Spleen (tissue), 11 donors: ENCODE data around the gene OR8B12. TPM values are rescaled to one million over a fixed set of nuclear protein-coding genes. Genes with fewer than 3 reads are reported as not detected.

Experiments used
- DNase-seq: peaks from one replicate; pipeline ENCODE4 v3.0.0-alpha.2; 2020
- H3K27ac ChIP-seq, 8 donors: fragments of 200-600 bp; sonication (generic) in 7 of 8; 1 replicate in 4 of 8; 2 replicates in 4 of 8; pipeline versions ENCODE4 v1.5.0 to v1.8.0; 2016 to 2021; ENCODE audit warnings: inconsistent platforms in 4 of 8, mild to moderate bottlenecking in 4 of 8, moderate library complexity in 1 of 8
- H3K27me3 ChIP-seq, 7 donors: fragments of 200-600 bp; sonication (generic) in 6 of 7; replicated peaks in 1 of 7; 1 replicate in 4 of 7; 2 replicates in 3 of 7; pipeline versions ENCODE4 v1.5.0 to v1.8.0; 2016 to 2021; ENCODE audit warnings: inconsistent platforms in 3 of 7, mild to moderate bottlenecking in 1 of 7
- H3K36me3 ChIP-seq, 6 donors: fragments of 200-600 bp; sonication (generic) in 5 of 6; 1 replicate in 4 of 6; 2 replicates in 2 of 6; pipeline versions ENCODE4 v1.5.0 to v1.8.0; 2016 to 2021; ENCODE audit warnings: inconsistent platforms in 2 of 6
- H3K4me1 ChIP-seq, 6 donors: fragments of 200-600 bp; sonication (generic) in 5 of 6; 1 replicate in 3 of 6; 2 replicates in 3 of 6; pipeline versions ENCODE4 v1.5.0 to v1.8.0; 2016 to 2021; ENCODE audit warnings: inconsistent platforms in 3 of 6
- H3K4me3 ChIP-seq, 8 donors: fragments of 200-600 bp; sonication (generic) in 7 of 8; 1 replicate in 4 of 8; 2 replicates in 4 of 8; pipeline versions ENCODE4 v1.5.0 to v1.8.0; 2016 to 2021; ENCODE audit warnings: inconsistent platforms in 4 of 8, mild to moderate bottlenecking in 4 of 8, moderate library complexity in 2 of 8
- H3K9me3 ChIP-seq, 8 donors: fragments of 200-600 bp; sonication (generic) in 7 of 8; 1 replicate in 4 of 8; 2 replicates in 4 of 8; pipeline versions ENCODE4 v1.5.0 to v1.8.0; 2016 to 2021; ENCODE audit warnings: inconsistent platforms in 4 of 8
- POLR2A ChIP-seq, 3 donors: fragments of 450-650 bp; IDR thresholded peaks; one replicate each; pipeline ENCODE4 v1.5.1; 2017; ENCODE audit warnings: antibody characterized with exemption in 3 of 3, mild to moderate bottlenecking in 1 of 3
- POLR2AphosphoS5 ChIP-seq, 3 donors: sonication (generic); formaldehyde crosslinking; IDR thresholded peaks; one replicate each; pipeline ENCODE4 v1.5.1; 2017; ENCODE audit warnings: antibody characterized with exemption in 3 of 3
- whole genome bisulfite sequencing, 5 donors: extraction: QIAGEN DNeasy Blood & Tissue Kit in 3 of 5; methylation state at CpG; one replicate each; pipeline versions ENCODE4 v1.1.5 to v1.1.7; 2013 to 2018; 5-methylcytosine and 5-hydroxymethylcytosine counted together
- intact Hi-C: fragments of 100-400 bp; cut with DNase I; formaldehyde crosslinking; loops from one replicate; pipeline ENCODE4 v1.15.0; 2023; ENCODE audit warnings: low total_unique reads
- polyA plus RNA-seq, 3 donors: library from polyadenylated mRNA; stranded (reverse); fragments of 200-250 nt; gene quantifications; one replicate each; pipeline ENCODE4 v1.2.1, GENCODE V29; 2013
- total RNA-seq, 7 donors: library from RNA; depleted of rRNA in 3 of 7; stranded (reverse); fragments of >200 nt in 3 of 7; fragmentation: NEBNext Ultra II Directional in 4 of 7; extraction: Animal tissue kit (Norgen Biotek cat#: 25700) in 4 of 7; gene quantifications; one replicate each; pipeline versions ENCODE4 v1.1.0 to v1.2.1, GENCODE V29; 2016 to 2021
- TF ChIP-seq, protein P1 (sequence below), 11 experiments: fragments of 200-600 bp in 7 of 11; fragments of 450-650 bp in 4 of 11; sonication (generic) in 4 of 11; IDR thresholded peaks in 8 of 11; conservative IDR thresholded peaks in 3 of 11; 1 replicate in 7 of 11; 2 replicates in 4 of 11; pipeline versions ENCODE4 v1.4.0 to v1.8.0; 2016 to 2021; ENCODE audit warnings: antibody characterized with exemption in 11 of 11, inconsistent platforms in 4 of 11, mild to moderate bottlenecking in 1 of 11
- donor health status: healthy with polysubstance abuse.
- donor health status: DM: no; HTN: no; CAD: no; lungs with moderate emphysema.
- donor health status: DM: no; HTN: no; CAD: no.
- donor health status: Bipolar disorder and iron deficiency.
- donor health status: healthy.
- donor health status: DM: no; HTN: no; CAD: no.
- donor health status: DM: yes; HTN: yes; CAD: no.

Gene OR8B12
- total and polyA plus RNA-seq, 10 donors: not detected

DNA sequence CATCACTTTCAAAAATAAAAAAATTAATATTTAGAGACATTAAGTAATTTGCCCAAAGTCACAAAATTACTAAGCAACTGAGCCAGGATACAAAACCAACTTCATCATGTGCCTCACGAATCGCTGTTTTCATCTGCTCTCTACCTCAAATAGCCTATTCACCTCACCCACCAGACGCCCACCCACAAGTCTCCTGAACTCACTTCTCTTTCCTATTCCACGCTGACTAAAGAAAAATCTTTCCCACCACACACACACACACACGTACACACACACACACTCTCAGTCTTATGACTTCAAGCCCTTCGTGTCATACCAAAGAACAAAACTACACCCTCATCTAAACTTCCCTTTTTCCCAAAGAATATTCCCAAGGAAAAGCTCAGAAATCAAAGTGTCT, 2.2 kb downstream of the OR8B12 start:
- Histone ChIP-seq H3K9me3 (no peaks in the 10 kb centered on the region), H3K36me3 (no peaks in the 10 kb centered on the region), H3K4me3 (no peak overlapping the region), H3K27me3 (peaks cover 0 to 18% (median 0%) of the 10 kb centered on the region in 7 donors), H3K4me1 (no peaks in the 10 kb centered on the region), H3K27ac (no peak overlapping the region)
- intact Hi-C loops: no loop called here
- WGBS, 5 donors: 71 to 82% (median 80%) methylated on average over 6 of the region's 6 CpGs
- no peak for DNase-seq
- TF ChIP-seq POLR2A (IDR thresholded peaks at IDR 0.05): no peak
- no peak for TF ChIP-seq POLR2AphosphoS5 (IDR thresholded peaks at IDR 0.05)
- TF ChIP-seq, protein P1, sequence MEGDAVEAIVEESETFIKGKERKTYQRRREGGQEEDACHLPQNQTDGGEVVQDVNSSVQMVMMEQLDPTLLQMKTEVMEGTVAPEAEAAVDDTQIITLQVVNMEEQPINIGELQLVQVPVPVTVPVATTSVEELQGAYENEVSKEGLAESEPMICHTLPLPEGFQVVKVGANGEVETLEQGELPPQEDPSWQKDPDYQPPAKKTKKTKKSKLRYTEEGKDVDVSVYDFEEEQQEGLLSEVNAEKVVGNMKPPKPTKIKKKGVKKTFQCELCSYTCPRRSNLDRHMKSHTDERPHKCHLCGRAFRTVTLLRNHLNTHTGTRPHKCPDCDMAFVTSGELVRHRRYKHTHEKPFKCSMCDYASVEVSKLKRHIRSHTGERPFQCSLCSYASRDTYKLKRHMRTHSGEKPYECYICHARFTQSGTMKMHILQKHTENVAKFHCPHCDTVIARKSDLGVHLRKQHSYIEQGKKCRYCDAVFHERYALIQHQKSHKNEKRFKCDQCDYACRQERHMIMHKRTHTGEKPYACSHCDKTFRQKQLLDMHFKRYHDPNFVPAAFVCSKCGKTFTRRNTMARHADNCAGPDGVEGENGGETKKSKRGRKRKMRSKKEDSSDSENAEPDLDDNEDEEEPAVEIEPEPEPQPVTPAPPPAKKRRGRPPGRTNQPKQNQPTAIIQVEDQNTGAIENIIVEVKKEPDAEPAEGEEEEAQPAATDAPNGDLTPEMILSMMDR (IDR thresholded peaks at IDR 0.05 in 8 of 11, conservative IDR thresholded peaks at IDR 0.05 in 3 of 11): no peak

DNA sequence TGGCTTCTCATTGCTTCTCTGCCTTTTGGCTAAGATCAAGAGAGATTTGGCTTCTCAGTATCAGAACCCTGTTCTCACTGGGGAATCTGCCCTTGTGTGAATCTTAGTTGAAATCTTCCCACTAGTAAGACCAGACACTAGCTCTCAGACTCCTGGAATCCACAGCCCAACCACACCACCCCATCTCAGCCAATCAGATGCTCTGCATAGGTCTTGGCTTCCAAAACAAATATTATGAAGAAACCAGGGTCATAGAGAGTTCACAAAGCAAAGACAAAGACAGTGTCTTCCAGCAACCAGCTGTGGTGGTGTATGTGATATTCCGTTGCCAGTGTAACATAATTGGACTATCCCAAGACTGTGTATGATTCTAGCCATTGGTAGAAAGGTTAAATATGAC, 5.4 kb downstream of the OR8B12 start:
- Histone ChIP-seq H3K4me1 (no peaks in the 10 kb centered on the region), H3K36me3 (no peaks in the 10 kb centered on the region), H3K27ac (no peak overlapping the region), H3K27me3 (peaks cover 0 to 10% (median 0%) of the 10 kb centered on the region in 7 donors), H3K4me3 (no peak overlapping the region), H3K9me3 (no peaks in the 10 kb centered on the region)
- DNase-seq: no peak
- intact Hi-C loops: no loop called here
- TF ChIP-seq, protein P1 (IDR thresholded peaks at IDR 0.05 in 8 of 11, conservative IDR thresholded peaks at IDR 0.05 in 3 of 11): no peak
- TF ChIP-seq POLR2AphosphoS5 (IDR thresholded peaks at IDR 0.05) (no peak), POLR2A (IDR thresholded peaks at IDR 0.05) (no peak)
- 69 to 88% (median 85%) methylated on average over 1 of the region's 1 CpG for WGBS, 5 donors

GRCh38 chr11:124536520-124536919, 6.9 kb downstream of the OR8B12 start:
- H3K4me1 ChIP-seq: no peaks in the 10 kb centered on the region
- H3K36me3 ChIP-seq: no peaks in the 10 kb centered on the region
- H3K9me3 ChIP-seq: no peaks in the 10 kb centered on the region
- peaks cover 0 to 9% (median 0%) of the 10 kb centered on the region in 7 donors for H3K27me3 ChIP-seq
- no peak for TF ChIP-seq POLR2A (IDR thresholded peaks at IDR 0.05)
- TF ChIP-seq, protein P1 (IDR thresholded peaks at IDR 0.05 in 8 of 11, conservative IDR thresholded peaks at IDR 0.05 in 3 of 11): peak in 1 of 11 experiments; percentile 12
- DNase-seq: no peak
- intact Hi-C loops: no loop called here
- no peak overlapping the region for H3K4me3 ChIP-seq
- WGBS, 5 donors: 24 to 63% (median 31%) methylated on average over 6 of the region's 6 CpGs
- H3K27ac ChIP-seq: no peak overlapping the region

DNA sequence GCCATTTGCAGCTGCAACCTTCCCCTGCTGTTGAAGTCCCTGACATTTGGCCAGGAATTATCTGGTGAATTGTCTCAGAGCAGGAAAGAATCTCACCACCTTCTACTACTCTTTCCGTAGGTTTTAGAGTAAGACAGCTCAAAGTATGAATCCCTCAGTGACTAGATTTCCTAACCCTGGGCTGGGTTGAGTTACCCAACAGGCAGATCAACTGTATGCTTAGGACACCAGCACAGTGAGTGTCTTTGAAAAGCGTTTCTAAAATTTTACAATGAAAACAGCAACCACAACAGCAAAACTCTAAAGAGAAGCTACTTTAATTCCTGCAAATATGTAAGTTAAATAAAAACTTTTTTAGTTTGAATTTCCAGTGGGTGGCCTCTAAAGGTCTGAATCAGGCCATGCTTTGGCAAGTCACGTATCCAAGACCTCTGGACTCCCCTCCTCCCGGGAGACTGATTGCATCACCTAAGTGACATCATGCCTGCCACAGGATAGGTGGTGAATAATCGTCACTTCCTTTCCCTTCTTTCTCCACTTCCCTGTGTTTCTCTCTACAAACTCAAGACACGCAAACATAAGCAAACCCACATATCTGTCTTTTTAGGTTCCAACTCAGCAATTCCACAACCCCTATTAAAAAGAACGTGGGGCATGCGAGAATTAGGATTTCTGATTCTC, 7.8 kb downstream of the OR8B12 start:
- TF ChIP-seq, protein P1 (IDR thresholded peaks at IDR 0.05 in 8 of 11, conservative IDR thresholded peaks at IDR 0.05 in 3 of 11): no peak
- no peak for TF ChIP-seq POLR2AphosphoS5 (IDR thresholded peaks at IDR 0.05)
- no peak for TF ChIP-seq POLR2A (IDR thresholded peaks at IDR 0.05)
- H3K4me3 ChIP-seq: no peak overlapping the region
- peaks cover 0 to 9% (median 0%) of the 10 kb centered on the region in 7 donors for H3K27me3 ChIP-seq
- no peaks in the 10 kb centered on the region for H3K9me3 ChIP-seq
- WGBS, 5 donors: 63 to 85% (median 71%) methylated on average over 8 of the region's 8 CpGs
- no peak for DNase-seq
- H3K4me1 ChIP-seq: no peaks in the 10 kb centered on the region
- no peak overlapping the region for H3K27ac ChIP-seq
- intact Hi-C loops: no loop called here
- H3K36me3 ChIP-seq: no peaks in the 10 kb centered on the region
